ENCODE results near the gene CTAGE15.
"Not testable (repeated sequence)": the region's sequence is repeated elsewhere in the genome, so short reads cannot be mapped to it uniquely, and the experiment has no call there.

- TF ChIP-seq CTCF (IDR thresholded peaks at IDR 0.05; ENCODE audit: poor library complexity, severe bottlenecking); POLR2AphosphoS5 (IDR thresholded peaks at IDR 0.05): not testable (repeated sequence)
Measured at GRCh38 chr7:143566001-143566400, 5.6 kb upstream of the CTAGE15 start.
